ENCODE results near the gene IGF1R. TPM values are rescaled to one million over a fixed set of nuclear protein-coding genes. Genes with fewer than 3 reads are reported as not detected.

Gene IGF1R
- total and polyA plus RNA-seq, 2 of the 8 experiments (the other 6 are each of a cell fraction or from before 2014, with no cell fraction given) = 32.9 to 109 TPM

DNA sequence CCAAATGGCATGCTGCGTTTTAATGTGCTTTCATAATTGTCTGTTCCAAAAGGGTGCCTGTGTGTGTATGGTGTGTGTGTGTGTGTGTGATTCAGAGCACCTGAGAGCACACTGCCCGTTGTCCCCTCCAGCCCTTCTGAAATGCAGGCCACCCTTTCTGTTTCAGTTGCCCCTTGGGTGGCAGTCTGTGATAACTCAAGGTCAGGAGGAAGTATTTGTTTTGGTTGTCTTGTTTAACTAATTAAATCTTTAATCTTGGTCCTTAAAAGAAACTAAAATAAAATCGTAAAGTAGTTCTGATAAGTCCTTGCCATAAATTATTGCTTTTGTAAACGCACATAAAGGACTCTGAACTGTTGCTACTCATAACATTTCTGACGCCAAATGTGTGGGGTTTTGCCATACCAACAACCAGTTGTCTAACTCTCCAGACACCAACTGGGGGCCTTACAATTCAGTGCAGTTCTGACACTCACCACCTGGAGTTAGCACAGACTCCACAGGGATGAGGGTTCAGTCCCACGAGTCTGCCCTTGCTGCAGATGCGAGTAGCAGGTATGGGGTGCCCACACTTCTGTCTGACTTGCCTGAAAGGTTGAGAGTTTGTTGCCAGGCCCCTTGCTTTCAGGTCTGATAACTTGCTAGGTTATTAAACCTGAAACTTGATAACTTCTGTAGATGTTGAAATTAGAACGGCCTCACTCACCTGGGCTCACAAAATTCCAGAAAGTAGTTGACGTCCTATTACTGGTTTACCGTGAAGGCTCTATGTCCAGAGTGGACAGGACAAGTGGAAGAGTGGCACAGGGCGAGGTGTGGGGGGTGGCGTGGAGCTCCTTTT is 157.3 kb downstream of the IGF1R start (continued):
- TF ChIP-seq RAD21 (IDR thresholded peaks at IDR 0.05 in 1 of 2, conservative IDR thresholded peaks at IDR 0.05 in 1 of 2; ENCODE audit: low read depth in 2 of 2, low read length in 2 of 2) = peak; percentile 22 to 36; a peak in 3 of 4 replicates
